ENCODE data around the gene RBM47.
A peak's percentile ranks its signal among the peaks of the same experiment; 100 is the strongest.

The RBM47 gene

DNA sequence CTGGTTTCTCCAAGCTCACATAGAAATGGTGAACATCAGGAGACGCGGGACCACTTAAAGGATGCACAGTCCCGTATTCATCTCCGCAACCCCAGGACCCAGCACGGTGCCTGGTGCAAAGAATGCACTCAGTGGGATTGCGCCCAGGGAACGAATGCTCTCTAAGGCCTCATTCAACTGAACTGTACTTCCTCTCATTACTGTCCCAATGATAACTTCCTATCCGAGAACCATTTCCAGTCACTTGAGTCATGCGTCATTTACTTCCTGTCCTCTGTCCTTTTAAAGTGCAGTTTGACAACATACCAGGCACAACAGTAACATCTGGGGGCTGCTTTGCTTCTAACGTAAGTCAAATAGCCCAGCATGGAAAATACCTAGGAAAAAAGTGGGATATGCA is 75.7 kb downstream of the RBM47 start:
- TF ChIP-seq, protein P1, sequence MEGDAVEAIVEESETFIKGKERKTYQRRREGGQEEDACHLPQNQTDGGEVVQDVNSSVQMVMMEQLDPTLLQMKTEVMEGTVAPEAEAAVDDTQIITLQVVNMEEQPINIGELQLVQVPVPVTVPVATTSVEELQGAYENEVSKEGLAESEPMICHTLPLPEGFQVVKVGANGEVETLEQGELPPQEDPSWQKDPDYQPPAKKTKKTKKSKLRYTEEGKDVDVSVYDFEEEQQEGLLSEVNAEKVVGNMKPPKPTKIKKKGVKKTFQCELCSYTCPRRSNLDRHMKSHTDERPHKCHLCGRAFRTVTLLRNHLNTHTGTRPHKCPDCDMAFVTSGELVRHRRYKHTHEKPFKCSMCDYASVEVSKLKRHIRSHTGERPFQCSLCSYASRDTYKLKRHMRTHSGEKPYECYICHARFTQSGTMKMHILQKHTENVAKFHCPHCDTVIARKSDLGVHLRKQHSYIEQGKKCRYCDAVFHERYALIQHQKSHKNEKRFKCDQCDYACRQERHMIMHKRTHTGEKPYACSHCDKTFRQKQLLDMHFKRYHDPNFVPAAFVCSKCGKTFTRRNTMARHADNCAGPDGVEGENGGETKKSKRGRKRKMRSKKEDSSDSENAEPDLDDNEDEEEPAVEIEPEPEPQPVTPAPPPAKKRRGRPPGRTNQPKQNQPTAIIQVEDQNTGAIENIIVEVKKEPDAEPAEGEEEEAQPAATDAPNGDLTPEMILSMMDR (IDR thresholded peaks at IDR 0.05): no peak

DNA sequence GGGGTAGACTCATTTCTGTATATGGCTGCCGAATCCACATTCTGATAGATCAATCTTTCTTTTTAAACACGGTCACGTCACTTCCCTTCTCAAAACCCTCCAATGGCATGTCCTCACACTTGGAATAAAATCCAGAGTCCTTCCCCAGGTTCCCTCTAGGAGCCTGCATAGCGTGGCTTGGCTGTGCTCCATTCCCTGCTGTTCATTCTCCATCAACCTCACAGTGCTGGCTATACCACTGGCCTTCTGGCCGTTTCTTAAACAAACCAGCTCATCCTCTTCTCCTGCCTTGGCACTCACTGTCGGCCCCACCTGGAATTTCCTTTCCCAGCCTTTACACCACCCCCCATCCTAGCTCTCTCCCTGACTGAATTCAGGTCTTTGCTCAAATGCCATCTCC is 77.1 kb downstream of the RBM47 start:
- TF ChIP-seq, protein P1 (IDR thresholded peaks at IDR 0.05): no peak

DNA sequence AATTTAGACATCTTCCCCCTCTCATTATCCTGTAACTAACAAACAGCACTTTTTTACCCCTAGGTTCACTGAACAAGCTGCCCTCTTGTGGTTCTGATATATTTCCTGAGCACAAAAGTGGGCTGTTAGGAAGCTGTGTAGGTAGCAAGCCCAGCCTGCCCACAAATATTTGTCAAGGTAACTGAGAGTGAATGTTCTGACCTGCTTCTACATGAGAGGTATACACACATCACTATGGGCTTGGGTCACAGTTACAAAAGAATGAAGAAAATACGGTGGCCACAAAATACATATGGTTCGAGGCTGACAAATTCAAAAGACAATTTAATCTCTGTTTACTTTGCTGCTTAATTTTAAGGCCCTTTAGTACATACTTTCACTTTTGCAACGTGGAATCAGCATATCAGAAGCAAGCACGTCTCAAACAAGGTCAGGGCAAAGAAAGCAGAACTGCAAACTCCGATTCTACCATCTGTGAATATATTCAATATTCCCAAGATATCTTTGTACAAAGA is 78.7 kb downstream of the RBM47 start:
- TF ChIP-seq, protein P1 (IDR thresholded peaks at IDR 0.05): peak; percentile 70

DNA sequence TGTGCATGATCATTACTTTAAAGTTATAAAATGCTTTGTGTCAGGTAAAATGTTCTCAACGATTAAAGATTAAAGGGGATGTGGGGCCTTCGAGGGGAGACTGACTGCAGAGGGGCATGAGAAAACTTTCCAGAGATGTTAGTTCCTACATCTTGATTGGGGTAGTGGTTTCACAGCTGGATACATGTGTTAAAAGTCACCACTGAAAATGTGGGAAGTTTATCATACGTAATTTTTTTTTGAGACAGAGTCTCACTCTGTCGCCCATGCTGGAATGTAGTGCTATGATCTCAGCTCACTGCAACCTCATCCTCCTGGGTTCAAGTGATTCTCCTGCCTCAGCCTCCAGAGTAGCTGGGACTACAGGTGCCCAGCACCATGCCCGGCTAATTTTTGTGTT is 79.5 kb downstream of the RBM47 start:
- TF ChIP-seq, protein P1 (IDR thresholded peaks at IDR 0.05): no peak

DNA sequence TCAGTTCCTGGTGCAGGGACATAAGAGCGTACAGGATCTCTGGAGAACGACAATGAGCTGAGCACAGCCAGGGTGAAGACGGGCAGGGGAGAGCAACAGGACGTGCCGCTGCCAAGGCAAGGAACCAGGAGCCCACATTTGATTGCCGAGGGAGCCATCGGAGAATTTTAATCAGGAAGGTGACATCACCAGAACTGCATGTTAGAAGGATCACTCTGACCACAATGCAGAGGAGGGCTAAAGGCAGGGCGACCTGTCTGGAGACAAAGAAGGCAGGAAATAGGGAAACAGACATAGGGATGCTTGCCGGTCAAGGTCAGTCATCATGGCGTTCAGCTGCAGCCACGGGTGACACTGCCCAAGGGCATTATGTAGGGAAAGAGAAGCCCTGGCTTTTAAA is 81.4 kb downstream of the RBM47 start:
- TF ChIP-seq, protein P1 (IDR thresholded peaks at IDR 0.05): no peak

DNA sequence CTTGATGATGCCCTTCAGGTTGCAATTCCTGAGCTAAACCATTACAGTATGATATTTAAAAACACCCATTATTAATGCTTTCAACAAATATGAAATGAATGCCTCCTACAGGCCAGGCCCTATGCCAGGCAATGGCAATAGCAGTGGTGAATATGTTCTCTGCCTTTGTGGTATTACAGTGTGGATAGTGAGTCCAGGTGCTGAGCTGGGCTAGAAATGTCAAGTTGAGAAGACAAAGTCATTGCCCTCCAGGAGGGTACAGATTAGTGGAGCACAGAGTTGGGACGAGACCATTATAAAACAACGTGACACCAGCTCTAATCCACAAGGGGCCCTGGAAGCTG is 81.9 kb downstream of the RBM47 start:
- TF ChIP-seq, protein P1 (IDR thresholded peaks at IDR 0.05): no peak

DNA sequence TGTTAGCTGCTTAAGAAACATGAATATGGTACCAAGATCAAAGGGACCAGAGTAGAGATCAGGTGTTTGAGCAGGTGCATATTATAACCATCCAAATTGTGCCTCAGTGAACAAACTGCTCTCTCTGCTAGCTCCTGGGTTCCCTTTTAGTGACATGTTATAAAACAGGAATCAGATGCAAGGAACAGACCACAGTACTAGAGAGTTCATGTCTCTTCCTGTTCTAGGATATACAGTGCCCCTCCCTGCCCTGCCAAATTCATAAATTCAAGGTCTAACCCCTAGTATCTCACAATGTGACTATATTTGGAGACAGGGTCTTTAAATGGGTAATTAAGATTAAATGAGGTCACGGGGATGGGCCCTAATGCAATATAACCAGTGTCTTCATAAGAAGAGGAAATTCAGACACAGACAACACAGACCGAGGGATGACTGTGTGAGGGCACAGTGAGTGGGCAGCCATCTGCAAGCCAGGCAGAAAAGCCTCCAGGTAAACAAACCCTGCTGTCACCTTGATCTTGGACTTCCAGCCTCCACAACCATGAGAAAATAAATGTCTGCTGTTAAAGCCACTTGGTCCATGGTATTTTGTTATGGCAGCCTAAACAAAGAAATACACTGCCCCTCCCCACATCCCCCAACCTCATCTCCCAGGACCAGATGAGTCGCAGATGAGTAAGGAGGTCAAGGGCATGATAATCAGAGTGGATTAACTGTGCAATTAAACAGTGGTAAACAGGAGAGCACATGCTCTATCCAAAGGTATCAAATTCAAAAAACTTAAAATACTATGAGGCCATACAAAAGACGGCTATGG is 82.5 kb downstream of the RBM47 start:
- TF ChIP-seq, protein P1 (IDR thresholded peaks at IDR 0.05): no peak

All from LNCAP (cell line).